ENCODE data around the gene HNF1B. TPM values are rescaled to one million over a fixed set of nuclear protein-coding genes. Genes with fewer than 3 reads are reported as not detected.

Gene HNF1B
- total RNA-seq, 1 experiment from 2014 or later: not detected

DNA sequence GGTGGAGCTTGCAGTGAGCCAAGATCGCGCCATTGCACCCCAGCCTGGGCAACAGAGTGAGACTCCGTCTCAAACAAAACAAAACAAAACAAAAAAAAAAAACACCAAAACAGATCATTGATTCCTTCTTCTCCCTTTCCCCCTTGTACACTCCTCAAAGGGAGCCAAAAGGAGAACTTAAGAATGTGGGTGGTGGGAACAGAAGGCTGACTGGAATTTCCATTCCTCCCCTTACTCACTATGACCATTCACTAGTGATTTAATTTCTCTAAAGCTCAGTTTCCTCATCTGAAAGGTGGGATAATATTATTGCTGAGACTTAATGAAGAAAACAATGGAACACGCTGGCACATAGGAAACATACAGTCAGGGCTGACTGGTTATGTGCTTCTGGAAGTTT, 17.1 kb upstream of the HNF1B start:
- CTCF ChIA-PET: interaction anchor here (0.7 kb wide), 1 partner anchor 1049 kb away, joined by 6 read pairs; no protein-coding TSS in a partner anchor
- TF ChIP-seq, protein P1, sequence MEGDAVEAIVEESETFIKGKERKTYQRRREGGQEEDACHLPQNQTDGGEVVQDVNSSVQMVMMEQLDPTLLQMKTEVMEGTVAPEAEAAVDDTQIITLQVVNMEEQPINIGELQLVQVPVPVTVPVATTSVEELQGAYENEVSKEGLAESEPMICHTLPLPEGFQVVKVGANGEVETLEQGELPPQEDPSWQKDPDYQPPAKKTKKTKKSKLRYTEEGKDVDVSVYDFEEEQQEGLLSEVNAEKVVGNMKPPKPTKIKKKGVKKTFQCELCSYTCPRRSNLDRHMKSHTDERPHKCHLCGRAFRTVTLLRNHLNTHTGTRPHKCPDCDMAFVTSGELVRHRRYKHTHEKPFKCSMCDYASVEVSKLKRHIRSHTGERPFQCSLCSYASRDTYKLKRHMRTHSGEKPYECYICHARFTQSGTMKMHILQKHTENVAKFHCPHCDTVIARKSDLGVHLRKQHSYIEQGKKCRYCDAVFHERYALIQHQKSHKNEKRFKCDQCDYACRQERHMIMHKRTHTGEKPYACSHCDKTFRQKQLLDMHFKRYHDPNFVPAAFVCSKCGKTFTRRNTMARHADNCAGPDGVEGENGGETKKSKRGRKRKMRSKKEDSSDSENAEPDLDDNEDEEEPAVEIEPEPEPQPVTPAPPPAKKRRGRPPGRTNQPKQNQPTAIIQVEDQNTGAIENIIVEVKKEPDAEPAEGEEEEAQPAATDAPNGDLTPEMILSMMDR (conservative IDR thresholded peaks at IDR 0.05): no peak
- POLR2A ChIA-PET (ENCODE audit: unreplicated experiment): no interaction called here
- Histone ChIP-seq H3K27me3 (ENCODE audit: insufficient read depth, low read depth) (no peaks in the 10 kb centered on the region), H3K79me2 (ENCODE audit: low read depth) (no peaks in the 10 kb centered on the region), H3K4me2 (no peak overlapping the region), H3F3A (ENCODE audit: insufficient read depth, low read depth) (no peaks in the 10 kb centered on the region), H2AFZ (no peak overlapping the region), H3K4me3 (no peak overlapping the region), H3K36me3 (ENCODE audit: low read depth) (no peaks in the 10 kb centered on the region), H3K27ac (no peak overlapping the region), H3K4me1 (replicated peaks; ENCODE audit: insufficient read depth) (no peaks in the 10 kb centered on the region), H3K9me3 (ENCODE audit: insufficient read depth, low read depth) (no peaks in the 10 kb centered on the region), H3K9me2 (ENCODE audit: insufficient read depth) (no peaks in the 10 kb centered on the region; the same call in 1 of the 2 replicates), H4K20me1 (ENCODE audit: insufficient read depth) (no peaks in the 10 kb centered on the region)
- DNase-seq: no peak
- no TSS peak for BruUV-seq (replicated peaks)
- intact Hi-C loops (cut with micrococcal nuclease; ENCODE audit: unreplicated experiment): no loop called here

DNA sequence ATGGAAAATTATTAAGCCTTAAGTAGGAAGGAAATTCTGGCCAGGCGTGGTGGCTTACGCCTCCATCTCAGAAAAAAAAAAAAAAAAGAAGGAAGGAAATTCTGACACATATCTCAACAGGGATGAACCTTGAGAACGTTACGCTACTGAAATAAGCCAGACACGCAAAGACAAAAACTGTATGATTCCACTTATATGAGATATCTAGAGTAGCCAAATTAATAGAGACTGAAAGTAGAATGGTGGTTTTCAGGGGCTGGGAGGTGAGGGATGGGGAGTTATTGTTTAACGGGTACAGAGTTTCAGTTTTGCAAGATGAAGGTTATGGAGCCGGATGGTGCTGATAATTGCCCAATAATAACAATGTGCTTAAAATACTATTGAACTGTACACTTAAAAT, 16.2 kb upstream of the HNF1B start:
- H3K4me2 ChIP-seq: no peak overlapping the region
- H2AFZ ChIP-seq: no peak overlapping the region
- TF ChIP-seq, protein P1 (conservative IDR thresholded peaks at IDR 0.05): no peak
- TF ChIP-seq EZH2 (IDR thresholded peaks at IDR 0.05; ENCODE audit: low read depth): no peak
- H3K79me2 ChIP-seq (ENCODE audit: low read depth): no peaks in the 10 kb centered on the region
- no TSS peak for BruUV-seq (replicated peaks)
- H3K9me3 ChIP-seq (ENCODE audit: insufficient read depth, low read depth): no peaks in the 10 kb centered on the region
- H3F3A ChIP-seq (ENCODE audit: insufficient read depth, low read depth): no peaks in the 10 kb centered on the region
- no peaks in the 10 kb centered on the region for H3K27me3 ChIP-seq (ENCODE audit: insufficient read depth, low read depth)
- H3K27ac ChIP-seq: no peak overlapping the region
- ChIA-PET POLR2A (ENCODE audit: unreplicated experiment) (no interaction called here), CTCF (interaction anchor here (0.7 kb wide), 2 partner anchors 57 to 59 kb away, joined by 4 to 8 read pairs; no protein-coding TSS in a partner anchor)
- no peaks in the 10 kb centered on the region for H3K36me3 ChIP-seq (ENCODE audit: low read depth)
- no peaks in the 10 kb centered on the region for H4K20me1 ChIP-seq (ENCODE audit: insufficient read depth)
- DNase-seq: no peak
- no peaks in the 10 kb centered on the region for H3K4me1 ChIP-seq (replicated peaks; ENCODE audit: insufficient read depth)
- intact Hi-C loops (cut with micrococcal nuclease; ENCODE audit: unreplicated experiment): no loop called here
- no peaks in the 10 kb centered on the region; the same call in 1 of the 2 replicates for H3K9me2 ChIP-seq (ENCODE audit: insufficient read depth)
- no peak overlapping the region for H3K4me3 ChIP-seq

DNA sequence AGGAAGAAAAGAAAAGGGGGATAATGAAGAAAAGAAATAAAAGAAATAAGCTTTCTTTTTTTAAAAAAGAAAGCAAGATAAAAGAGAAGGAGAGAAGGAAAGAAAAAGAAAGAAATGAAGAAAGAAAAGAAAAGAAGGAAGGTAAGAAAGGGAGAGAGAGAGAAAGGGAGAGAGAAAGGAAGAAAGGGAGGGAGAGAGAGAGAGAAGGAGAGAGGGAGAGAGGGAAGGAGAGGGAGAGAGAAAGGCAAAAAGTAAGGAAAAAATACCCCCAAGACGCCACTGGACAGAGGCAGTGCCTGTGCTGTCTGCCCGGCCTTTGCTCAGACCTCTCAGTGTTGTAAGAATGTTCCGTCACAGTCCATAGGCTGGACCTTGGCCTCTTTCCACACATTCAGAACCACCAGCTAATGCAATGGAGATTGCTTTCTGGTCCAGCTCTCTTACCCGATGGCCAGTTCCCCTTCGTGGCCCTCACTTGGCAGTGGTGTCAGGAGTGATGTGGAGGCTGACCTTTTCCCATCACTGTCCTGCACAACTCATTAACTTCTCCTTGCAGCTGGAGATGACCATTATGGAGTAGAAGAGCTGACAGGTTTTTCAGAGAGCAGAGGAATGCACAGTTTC, 14.3 kb upstream of the HNF1B start:
- Histone ChIP-seq H3K9me3 (ENCODE audit: insufficient read depth, low read depth) (no peaks in the 10 kb centered on the region), H3K27me3 (ENCODE audit: insufficient read depth, low read depth) (no peaks in the 10 kb centered on the region), H3K4me1 (replicated peaks; ENCODE audit: insufficient read depth) (no peaks in the 10 kb centered on the region), H3K9me2 (ENCODE audit: insufficient read depth) (no peaks in the 10 kb centered on the region; the same call in 1 of the 2 replicates), H4K20me1 (ENCODE audit: insufficient read depth) (no peaks in the 10 kb centered on the region), H3K79me2 (ENCODE audit: low read depth) (no peaks in the 10 kb centered on the region), H3K4me2 (no peak overlapping the region), H3K36me3 (ENCODE audit: low read depth) (no peaks in the 10 kb centered on the region), H3K27ac (no peak overlapping the region), H2AFZ (no peak overlapping the region), H3F3A (ENCODE audit: insufficient read depth, low read depth) (no peaks in the 10 kb centered on the region), H3K4me3 (no peak overlapping the region)
- no TSS peak for BruUV-seq (replicated peaks)
- TF ChIP-seq, protein P1 (conservative IDR thresholded peaks at IDR 0.05): no peak
- TF ChIP-seq EZH2 (IDR thresholded peaks at IDR 0.05; ENCODE audit: low read depth): no peak
- no peak for DNase-seq
- CTCF ChIA-PET: no interaction called here
- intact Hi-C loops (cut with micrococcal nuclease; ENCODE audit: unreplicated experiment): no loop called here
- POLR2A ChIA-PET (ENCODE audit: unreplicated experiment): no interaction called here
